Stimulated activated CD8-positive, alpha-beta memory T cell treated with anti-CD3 and anti-CD28 coated beads, Interleukin-15, amount 100 ng/mL, for 4 hours (primary cell): Measurements from ENCODE around the gene DLG2.

Source experiments
- DNase-seq, 2 donors: peaks; one replicate each; pipeline ENCODE4 v3.0.0-alpha.2; 2020; ENCODE audit warnings: low read depth in 2 of 2

Gene DLG2

DNA sequence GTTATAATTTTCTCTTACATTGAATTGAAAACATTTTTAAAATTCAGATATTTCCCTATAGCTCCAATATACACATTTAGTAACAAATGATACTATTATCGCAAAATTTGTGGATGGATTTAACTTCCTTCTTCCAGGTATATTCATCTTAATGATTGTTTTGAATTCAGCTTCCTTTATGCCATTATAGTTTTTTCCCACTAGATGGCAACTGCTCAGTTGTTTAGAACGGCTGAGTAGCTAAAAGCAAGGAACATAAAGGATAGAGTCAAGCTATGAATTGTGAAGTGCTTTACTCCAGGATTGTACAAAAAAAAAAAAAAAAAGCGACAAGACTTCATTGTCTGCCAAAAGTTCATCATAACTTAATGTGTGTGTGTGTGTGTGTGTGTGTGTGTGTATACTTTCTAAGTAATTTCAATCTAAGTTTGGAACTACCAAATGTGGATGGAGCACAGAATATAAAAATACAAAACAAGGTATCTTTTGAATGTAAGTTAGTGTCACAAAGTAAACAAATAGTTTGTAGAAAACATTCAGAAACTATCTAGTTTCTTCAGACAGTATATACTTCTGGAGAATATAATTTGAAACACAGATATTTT, 846.4 kb downstream of the DLG2 start:
- no peak for DNase-seq

DNA sequence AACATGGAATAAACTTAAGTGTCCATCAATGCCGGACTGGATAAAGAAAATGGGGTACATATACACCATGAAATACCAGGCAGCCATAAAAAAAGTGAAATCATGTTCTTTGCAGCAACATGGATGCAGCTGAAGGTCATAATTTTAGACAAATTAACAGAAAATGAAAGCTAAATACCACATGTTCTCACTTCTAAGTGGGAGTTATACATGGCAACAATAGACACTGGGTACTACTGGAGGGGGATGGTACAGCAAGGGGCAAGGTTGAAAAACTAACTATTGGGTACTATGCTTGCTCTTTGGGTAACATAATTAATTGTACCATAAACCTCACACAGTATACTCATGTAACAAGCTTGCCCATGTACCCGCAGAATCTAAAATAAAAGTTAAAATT, 851.6 kb downstream of the DLG2 start:
- DNase-seq = no peak

DNA sequence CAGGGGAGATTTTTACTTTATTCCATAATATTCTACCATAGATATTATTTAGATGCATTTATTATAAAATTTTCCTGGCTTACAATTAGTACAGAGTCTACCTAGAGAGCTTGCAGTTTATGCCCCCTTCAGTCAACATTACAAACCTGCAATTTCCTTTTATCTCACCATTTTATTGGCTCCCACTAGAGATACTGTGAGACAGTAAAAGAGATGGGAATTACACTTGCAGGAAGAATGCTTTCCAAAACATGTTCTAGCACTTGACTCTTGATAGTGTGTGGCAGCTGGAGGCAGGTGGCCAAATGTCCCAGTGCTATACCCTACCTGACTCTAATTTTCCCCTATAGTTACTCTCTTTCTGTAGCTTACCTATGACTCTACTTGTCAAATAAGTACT, 863.2 kb downstream of the DLG2 start:
- no peak for DNase-seq

DNA sequence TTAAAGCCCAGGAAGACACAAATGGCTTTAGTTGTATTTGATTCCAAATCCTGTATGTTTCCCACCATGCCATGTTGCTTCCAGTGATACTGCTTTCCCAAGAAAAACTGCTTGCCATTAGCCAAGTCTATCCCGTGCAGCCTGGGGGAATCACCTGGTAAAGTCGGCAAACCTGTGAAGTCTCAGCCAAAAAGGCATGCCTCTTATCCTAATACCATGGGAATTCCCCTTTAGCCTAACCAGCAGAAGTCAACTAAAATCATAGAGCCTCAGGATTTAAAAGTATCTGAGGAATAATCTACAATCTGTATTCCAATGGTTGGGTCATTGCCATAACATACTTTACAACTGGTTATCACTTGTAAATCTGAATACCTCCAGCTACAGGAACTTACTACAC, 869.4 kb downstream of the DLG2 start:
- no peak for DNase-seq

DNA sequence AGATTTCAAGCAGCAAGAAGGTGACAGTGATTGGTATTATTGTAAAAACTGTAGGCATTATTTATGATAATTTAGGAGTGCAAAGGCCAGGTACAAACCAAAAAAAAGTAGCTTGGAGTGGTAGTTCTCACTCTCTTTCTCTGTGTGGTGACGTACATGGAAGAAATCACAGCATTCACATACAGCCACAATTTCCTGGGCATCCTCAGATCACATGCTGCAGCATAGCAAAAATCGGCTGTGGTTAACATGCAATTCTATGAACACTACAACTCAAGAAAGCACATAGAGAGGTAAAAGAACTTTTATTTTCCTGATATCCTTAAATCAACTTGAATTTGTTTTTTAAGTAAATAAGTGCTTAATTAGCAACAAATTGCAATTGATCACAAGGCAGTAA, 875.8 kb downstream of the DLG2 start:
- no peak for DNase-seq

DNA sequence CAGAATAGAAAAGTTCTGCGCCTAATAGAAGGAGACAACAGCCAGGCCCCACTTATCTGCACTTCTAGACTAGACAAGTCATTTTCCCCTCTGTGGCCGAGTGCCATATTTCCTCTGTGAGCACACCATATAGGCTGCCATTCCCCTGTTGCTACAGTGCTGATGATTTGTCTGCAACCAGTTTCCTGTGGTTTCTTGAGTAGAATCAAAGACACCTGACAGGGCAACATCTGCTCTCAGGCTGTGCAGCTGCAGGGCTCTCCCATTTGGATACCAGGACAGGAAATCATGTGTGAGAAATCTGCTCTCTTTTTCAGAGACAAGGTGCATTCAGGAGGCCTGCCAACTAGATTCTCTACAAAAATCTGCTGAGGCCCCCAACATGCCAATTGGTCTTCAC, 879.3 kb downstream of the DLG2 start:
- DNase-seq = no peak

DNA sequence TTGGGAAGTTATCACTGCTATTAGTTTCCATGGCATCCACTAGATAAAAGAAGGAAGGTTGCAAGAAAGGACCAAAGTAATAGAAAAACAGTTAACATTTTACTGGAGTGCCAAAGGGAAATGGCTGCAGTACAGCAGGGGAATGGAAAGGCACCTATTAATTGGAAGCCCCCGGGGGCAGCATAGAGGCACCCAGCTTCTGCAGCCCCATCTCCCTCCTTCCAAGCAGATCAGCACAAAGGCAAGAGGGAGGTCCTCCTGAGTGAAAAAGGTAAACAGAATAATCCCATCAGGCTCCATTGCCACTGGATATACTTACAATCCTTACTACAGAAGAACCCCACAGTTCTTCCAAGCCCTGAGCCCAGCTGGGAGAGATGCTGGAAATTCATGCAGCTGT, 887.1 kb downstream of the DLG2 start:
- no peak for DNase-seq

DNA sequence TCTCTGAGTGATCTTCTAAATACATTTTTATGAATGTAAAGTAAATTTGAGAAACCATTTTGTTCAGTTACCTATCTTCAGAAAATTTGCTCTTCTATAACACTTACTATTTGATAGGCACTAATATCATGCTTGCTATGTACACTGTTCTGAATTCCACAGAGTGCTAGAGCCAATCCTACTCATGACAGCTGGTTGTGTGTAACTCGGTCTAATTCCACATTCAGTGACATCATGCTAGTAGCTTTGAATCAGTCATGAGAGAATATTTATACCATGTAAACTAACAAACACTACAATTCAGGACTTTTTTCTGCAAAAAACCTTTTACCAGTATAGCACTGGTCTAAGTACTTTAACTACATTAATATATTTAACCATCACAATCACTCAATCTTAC, 902.9 kb downstream of the DLG2 start:
- DNase-seq = no peak

DNA sequence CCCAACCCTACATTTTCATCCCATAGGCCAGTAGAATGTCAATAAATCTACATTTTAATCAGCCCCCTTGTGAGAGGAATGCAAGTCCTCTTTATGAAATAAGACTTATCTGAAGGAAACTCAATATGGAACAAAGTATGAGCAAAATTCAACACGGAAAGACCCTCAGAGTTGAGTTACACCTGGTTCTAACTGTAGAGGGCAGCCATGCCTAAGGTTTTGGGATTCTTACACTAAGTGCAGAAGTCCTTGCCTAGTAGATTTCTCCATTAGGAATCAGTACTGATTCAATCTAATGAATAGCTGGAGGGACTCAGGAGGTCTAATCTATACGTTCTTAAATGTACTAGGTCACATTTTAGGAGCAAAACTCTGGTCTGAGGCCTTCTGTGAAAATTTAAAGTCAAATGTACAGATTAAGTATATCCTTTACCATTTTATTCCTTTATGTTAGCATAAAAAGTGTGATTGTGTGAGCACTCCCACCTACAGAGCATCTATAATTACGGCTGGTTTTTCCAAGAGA, 904.5 kb downstream of the DLG2 start:
- DNase-seq = no peak

DNA sequence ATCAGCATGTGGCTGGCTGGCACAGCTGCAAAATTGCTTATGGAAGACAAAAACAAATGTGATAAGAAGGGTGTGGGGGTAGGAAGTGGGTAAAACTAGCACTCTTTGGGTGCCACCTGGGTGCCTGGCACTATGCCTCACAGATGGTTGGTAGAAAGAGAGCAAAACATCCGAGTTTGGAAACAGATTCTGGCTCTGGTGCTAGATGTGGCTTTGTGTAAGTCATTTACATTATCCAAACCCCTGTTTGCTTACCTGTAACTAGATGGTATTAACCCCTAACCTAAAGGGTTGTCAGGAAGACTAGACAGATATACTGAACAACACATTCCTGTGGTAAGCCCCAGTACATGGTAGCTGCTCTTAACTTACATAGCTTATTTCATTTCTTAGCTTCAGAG, 905.6 kb downstream of the DLG2 start:
- DNase-seq = no peak

DNA sequence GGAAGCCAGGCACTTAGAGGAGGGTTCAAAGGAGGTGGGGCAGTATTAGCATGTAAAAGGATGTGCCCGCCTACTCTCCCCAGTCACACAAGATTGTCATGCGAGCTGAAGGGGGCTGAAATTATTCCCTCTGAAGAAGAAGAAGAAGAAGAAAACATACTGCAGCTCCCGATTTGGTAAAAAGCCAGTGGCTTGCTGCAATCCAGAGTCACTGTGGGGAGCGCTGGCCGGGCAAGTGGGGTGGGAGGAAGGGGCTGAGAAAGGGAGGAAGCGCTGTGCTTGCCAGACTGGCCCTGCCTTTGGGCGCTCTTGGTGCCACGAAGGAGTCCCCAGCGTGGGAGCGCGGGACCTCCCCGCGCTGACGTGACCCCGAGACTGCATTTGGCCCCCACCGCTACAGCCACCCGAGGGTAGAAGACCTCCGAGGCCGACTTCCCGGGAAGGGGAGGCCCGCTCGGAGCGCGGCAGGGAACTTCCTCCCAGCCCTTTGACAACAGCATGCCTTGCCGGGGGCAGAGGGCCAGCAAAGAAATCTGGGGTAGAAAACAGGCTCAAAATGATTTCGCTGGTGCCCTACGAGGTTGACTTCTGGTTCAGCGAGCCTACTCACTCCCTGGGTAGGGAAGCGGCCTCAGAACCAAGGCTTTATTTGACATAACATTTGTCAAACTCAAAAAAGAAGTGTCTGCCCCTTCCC, 906.3 kb downstream of the DLG2 start:
- no peak for DNase-seq

DNA sequence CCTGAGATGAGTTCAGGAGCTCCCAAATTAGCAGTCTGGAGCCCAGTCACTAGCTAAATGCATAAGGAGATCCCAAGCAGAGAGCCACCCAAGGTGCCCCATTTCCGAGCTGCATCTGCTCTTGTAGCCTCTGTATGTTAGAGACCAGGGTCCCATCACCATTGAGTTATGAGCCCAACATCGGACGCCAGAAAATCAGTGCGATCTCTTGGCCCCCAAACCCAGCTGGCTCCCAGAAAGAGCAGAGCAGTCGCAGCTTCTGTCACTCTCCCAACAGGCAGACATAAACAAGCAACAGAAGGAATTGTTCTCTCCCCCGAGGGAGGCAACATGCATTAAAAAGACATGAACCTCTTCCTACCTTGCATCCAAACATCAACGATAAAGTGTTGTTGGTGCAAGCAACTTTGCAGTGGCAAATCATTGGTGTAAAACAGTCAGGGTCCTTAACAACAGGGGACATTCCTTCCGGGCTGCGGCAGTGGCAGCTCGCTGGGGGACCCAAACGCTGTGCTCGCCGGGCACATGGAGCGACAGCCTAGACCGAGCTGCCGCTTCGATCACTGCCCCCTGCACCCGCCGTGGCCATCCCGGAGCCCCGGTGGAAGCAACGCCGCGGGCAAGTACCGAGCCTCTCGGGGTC, 907.1 kb downstream of the DLG2 start:
- DNase-seq = no peak

DNA sequence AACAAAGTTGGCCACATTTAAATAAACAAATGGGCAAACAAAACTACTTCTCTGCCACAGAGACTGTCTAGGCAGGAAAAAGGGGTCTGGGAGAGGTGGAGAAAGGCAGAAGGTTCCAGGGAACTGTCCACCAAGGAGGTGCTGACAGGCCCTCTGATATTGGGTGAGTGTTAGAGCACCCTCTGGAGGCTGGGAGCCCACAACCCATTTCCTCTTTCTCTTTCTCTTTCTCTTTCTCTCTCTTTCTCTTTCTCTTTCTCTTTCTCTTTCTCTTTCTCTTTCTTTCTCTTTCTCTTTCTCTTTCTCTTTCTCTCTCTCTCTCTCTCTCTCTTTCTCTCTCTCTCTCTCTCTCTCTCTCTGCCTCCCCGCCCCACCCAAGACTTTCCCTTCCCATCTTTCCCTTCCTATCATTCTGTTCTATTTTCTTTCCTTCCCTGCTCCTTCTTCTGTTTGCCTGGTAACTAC, 912.8 kb downstream of the DLG2 start:
- DNase-seq = no peak

DNA sequence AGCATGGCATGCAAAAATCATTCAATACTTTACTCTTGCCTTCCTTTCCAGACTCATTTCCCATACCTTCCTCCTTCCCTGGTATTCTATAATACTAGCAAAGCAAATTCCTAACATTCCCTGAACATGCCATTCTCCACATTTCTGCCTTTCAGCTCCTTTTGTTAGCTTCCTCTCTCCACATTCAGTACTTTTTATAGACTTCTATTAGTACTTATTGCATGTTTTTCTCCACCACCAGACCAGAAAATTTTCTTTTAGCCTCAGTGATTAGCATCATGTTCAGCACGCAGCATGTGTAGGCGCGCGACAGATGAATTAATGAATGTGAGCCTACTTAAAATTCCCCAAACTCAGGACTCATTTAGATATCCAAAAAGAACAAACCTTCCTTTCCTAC, 935.3 kb downstream of the DLG2 start:
- no peak for DNase-seq

DNA sequence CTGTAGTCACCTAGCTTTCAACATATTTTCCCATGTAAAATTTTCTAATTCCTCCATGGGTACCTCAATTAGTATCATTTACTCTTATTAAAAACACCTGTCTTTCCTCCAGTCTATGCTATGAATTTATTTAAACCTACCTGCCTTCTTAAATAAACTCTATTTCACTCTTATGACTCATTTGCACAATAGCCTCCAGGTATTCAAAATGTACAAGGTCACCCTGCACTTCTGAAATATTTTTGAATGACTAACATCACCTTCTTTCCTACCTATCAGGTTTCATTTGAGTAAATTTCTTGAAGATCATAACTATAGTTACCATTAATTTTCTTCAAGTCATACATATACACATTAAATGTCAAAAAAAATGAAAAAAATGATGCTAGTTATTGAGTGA, 939.7 kb downstream of the DLG2 start:
- no peak for DNase-seq

DNA sequence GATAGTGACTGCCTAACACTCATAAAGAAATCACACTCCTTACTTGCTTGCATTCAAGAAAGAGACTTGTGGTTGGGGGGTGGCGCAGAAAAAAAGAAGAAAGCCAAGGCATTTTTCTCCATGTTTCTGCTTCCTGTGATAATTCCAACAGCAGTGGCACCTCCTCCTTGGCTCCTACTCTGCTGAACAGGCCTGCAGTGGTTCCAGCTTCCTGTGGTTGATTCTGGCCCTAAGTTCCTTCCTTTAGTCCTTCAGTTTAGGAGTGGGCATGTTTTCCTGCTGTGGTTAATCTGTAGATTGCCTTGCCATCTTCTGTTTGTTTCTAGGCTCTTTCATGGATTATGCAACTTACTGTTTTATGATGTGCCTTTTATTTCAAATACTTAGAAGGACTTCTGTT, 940.4 kb downstream of the DLG2 start:
- no peak for DNase-seq

DNA sequence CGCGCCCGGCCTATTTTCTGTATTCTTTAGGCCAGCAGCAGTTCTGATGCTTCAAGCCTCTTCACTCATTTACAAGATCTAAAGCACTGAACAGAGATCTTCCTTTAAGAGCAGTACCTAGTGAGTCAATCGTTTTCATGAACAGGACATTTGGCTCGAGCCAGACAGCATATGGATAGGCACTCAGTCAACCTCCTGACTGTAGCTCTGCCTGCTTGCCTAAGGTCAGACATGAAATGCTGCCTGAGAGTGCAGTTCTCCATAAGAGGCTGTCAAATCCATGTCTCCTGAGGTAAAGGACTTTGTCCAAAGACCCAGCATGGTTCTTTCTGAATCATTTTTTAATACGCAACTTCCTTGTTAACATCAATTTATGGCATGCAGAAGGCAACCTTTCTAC, 941.2 kb downstream of the DLG2 start:
- DNase-seq = no peak

DNA sequence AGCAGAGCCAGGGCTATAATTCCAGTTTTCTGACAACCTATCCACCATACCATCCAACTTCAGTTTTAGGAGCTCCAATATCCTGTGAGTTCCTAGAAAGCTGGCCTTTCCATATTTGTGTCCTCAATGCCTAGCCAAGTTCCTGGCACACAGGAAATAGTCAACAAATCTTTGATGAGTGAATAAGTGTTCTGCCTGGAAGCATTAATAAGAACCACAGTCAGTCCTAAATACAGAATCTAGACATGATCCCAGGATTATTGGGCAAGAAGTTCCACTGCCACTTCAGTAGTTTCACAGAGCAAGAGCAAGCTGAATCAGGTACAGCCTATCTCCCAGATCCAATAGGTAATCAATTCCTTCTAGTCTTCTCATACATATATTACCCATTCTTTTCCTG, 942.0 kb downstream of the DLG2 start:
- no peak for DNase-seq

DNA sequence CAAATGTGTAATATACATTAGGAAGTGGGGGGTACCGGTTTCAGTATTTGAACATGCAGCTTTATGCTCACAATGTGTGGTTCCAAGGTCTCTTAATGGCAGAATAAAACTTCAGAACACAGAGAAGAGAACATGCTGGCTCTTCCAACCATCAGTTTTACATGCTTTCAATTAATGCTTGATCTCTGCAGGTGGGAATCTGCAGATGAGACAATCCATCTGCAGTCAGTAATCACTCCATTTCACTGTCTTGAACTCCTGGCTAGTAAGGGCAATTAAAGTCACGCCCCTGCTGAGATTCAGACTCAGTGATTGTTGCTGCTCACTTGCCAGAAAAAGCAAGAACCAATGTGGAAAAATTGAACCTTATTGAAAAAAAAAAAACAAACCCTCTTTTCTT, 945.7 kb downstream of the DLG2 start:
- DNase-seq = no peak

DNA sequence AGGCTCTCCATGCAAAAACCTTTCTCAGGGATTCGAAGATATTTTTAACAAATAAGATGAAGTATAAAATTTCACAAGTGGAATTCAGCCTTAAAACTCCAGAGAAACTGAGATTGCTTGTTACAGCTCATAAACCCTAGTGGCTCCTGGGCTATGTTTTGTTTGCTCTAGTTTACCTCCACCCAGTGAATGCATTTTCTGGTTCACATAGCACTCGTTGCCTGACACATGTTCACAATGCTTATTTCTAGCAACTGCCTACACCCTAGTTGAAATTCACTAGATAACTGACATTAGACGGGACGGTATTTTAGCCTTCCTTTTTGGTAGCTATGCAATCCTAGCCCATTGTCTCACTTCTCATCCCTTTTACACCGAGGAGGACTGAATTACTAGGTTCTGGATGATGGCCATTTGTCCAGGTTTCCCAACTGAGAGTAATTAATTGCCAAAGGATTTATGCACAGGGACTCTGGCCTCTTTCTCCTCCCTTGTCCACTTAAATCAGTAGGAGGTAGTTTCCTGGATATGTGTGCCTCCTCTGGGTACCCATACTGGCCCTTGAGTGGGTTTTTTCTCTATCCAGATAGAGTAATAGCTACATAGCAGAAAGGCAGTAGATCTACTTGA, 951.6 kb downstream of the DLG2 start:
- no peak for DNase-seq

DNA sequence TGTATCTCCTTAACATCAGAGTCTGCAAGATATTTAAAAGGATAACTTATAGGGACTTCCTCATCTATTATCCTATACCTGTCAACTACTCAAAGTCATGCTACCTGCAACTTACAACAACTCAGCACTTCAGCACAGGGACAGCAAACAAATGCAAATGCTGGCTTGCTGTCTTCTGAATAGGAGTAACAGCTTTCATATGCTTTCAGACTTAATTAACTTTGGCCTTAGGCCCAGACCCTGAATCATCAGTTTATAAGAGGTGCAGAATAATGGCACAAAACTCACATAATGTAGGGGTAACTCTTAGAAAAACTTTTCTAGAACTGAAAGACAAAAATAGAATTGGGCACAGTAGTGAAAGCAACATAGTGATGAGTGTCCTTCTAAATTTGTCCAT, 953.4 kb downstream of the DLG2 start:
- DNase-seq = no peak

DNA sequence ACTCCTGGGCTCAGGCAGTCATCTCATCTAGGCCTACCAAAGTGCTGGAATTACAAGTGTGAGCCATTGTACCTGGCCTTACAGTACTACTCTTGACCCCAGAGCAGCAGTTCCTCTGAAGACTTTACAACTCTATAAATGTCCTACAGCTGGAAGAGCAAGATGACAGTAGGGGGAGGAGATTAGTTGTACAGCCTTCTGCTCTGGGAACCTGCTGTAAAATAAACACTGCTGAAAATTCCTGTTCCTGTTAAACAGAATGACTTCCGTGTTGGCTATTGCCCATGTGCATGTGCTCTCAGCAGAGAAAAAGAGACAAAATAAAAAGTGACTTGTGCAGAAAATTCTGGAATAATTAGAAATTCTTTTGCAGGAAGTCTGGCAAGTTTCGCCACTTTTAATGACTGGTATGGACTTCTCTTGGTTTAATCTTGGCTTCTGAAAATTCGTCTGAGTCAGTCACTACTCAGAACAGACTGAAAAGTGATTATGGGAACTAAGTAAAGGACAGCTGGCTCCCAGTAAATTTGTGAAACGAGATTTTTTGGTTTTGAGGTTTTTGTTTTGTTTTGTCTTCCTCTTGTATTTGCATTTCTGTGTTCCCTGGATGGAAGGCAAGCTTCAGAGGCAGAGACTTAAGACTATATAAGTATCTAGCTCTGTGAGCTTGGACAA, 955.7 kb downstream of the DLG2 start:
- no peak for DNase-seq
